ENCODE data around the gene RHEB. TPM values are rescaled to one million over a fixed set of nuclear protein-coding genes. Genes with fewer than 3 reads are reported as not detected.

The RHEB gene
- total RNA-seq, 1 experiment from 2014 or later = 203 TPM

GRCh38 chr7:151438864-151439601 is 80.7 kb downstream of the RHEB start:
- Histone ChIP-seq H3K27ac (no peak overlapping the region), H3K36me3 (no peaks in the 10 kb centered on the region), H3K4me1 (replicated peaks) (no peaks in the 10 kb centered on the region), H3K4me3 (no peak overlapping the region), H3K9me3 (replicated peaks) (no peaks in the 10 kb centered on the region), H3K27me3 (replicated peaks) (no peaks in the 10 kb centered on the region)
- no peak for DNase-seq (ENCODE audit: low read depth in 1 of 2, low spot score in 2 of 2)

DNA sequence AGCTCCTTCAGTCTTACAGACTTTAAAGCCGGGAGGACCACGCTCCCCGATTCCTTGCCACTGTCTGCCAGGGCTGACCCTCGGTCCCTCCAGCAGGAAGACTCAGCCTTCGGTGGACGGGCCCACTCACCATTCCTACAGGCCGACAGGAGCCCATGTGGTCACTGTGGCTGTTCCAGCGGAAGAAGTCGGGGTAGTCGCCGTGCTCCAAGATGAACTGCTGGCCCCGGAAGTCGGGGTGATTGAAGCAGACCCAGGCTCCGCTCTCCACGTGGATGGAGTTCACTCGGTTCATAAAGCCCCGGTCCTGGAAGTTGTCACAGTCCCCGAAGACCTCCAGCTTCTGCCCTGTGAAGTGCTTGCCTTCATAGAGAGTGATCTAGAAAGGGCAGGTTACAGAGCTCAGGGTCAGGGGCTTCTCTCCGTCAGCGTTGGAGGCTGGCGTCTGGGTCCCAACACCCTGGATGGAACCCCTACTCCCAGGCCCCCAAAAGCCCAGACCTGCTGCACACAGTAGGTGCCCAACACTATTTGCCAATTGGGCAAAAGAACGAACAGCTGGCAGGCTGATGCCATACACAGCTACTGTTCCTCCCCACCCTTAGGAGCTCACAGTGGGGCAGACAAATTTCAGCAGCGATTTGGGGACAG is 81.7 kb downstream of the RHEB start:
- Histone ChIP-seq H3K27me3 (replicated peaks) (no peaks in the 10 kb centered on the region), H3K4me3 (no peak overlapping the region), H3K9me3 (replicated peaks) (no peaks in the 10 kb centered on the region), H3K27ac (no peak overlapping the region), H3K36me3 (no peaks in the 10 kb centered on the region), H3K4me1 (replicated peaks) (no peaks in the 10 kb centered on the region)
- no peak for DNase-seq (ENCODE audit: low read depth in 1 of 2, low spot score in 2 of 2)

GRCh38 chr7:151437159-151437553 is 82.5 kb downstream of the RHEB start:
- Histone ChIP-seq H3K27ac (no peak overlapping the region), H3K27me3 (replicated peaks) (no peaks in the 10 kb centered on the region), H3K4me3 (no peak overlapping the region), H3K36me3 (no peaks in the 10 kb centered on the region), H3K4me1 (replicated peaks) (no peaks in the 10 kb centered on the region), H3K9me3 (replicated peaks) (no peaks in the 10 kb centered on the region)
- DNase-seq (ENCODE audit: low read depth in 1 of 2, low spot score in 2 of 2) = no peak

- DNase-seq (ENCODE audit: low read depth in 1 of 2, low spot score in 2 of 2) = no peak
- Histone ChIP-seq H3K4me1 (replicated peaks) (no peaks in the 10 kb centered on the region), H3K4me3 (no peak overlapping the region), H3K9me3 (replicated peaks) (no peaks in the 10 kb centered on the region), H3K27ac (no peak overlapping the region), H3K36me3 (no peaks in the 10 kb centered on the region), H3K27me3 (replicated peaks) (no peaks in the 10 kb centered on the region)
These were observed 83.1 kb downstream of the RHEB start for GRCh38 chr7:151436446-151437158.

DNA sequence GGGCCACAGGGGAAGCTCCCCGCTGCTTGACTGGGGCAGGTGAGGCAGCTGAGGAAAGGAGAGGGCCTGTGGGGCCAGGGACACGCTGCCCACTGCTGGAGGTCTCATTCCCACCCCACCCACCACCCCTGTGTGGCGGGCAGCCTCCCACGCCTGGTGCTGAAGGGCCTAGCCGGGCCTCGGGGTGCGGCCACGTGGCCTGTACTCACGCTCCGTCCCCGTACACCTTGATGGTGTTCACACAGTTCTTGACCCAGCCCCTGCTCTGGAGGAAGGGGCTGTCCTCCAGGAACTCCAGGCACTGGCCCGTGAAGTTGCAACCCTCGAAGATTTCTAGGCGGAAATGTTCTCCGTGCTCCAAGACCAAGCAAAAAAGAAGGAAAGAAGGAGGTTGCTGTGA is 83.7 kb downstream of the RHEB start:
- Histone ChIP-seq H3K27me3 (replicated peaks) (no peaks in the 10 kb centered on the region), H3K27ac (no peak overlapping the region), H3K4me3 (no peak overlapping the region), H3K36me3 (no peaks in the 10 kb centered on the region), H3K4me1 (replicated peaks) (no peaks in the 10 kb centered on the region), H3K9me3 (replicated peaks) (no peaks in the 10 kb centered on the region)
- DNase-seq (ENCODE audit: low read depth in 1 of 2, low spot score in 2 of 2) = no peak

DNA sequence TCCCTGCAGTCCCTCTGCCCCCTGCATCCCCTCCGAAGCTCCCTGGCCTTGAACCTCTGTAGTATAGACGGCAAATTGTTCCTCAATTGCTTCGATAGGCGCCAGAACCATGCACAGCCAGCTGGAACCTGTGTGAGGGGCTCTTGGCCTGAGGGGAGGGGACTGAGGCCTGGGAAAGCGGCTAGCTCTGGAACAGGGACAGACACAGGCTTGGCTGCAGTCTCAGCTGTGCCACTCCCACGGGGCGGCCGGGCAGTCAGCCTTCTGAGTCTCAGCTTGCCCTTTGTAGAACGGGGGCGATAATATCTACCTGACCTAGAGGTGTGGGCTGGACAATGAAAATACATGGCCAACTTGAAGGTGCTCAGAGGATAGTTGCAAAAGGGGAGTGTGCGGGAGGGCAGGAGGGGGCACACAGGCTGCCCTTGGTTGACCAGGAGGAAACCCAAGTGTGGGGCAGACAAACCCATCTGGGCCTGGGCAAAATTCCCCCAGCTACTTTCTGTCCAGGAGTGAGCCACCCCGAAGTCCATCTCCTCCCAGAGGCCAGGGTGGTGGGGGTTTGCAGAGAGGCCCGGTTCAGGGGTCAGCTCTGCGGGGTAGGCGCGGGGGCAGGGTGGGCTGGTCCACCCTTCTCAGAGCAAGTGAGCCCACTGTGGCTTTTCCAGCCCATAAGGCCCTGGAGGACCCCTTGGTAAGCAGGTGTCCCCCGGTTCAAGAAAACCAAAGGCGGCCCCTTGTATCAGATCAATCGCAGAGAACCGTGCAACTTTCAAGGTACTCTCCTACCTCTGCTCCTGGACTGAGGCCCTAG is 84.4 kb downstream of the RHEB start:
- no peaks in the 10 kb centered on the region for H3K4me1 ChIP-seq (replicated peaks)
- no peaks in the 10 kb centered on the region for H3K27me3 ChIP-seq (replicated peaks)
- no peak for DNase-seq (ENCODE audit: low read depth in 1 of 2, low spot score in 2 of 2)
- no peak overlapping the region for H3K27ac ChIP-seq
- no peak overlapping the region for H3K4me3 ChIP-seq
- H3K36me3 ChIP-seq = no peaks in the 10 kb centered on the region
- H3K9me3 ChIP-seq (replicated peaks) = no peaks in the 10 kb centered on the region

- no peak for DNase-seq (ENCODE audit: low read depth in 1 of 2, low spot score in 2 of 2)
- no peaks in the 10 kb centered on the region for H3K36me3 ChIP-seq
- no peak overlapping the region for H3K4me3 ChIP-seq
- no peak overlapping the region for H3K27ac ChIP-seq
- peaks cover 7% of the 10 kb centered on the region for H3K4me1 ChIP-seq (replicated peaks)
- no peaks in the 10 kb centered on the region for H3K9me3 ChIP-seq (replicated peaks)
- no peaks in the 10 kb centered on the region for H3K27me3 ChIP-seq (replicated peaks)
These were observed 85.1 kb downstream of the RHEB start for GRCh38 chr7:151434549-151434948.

DNA sequence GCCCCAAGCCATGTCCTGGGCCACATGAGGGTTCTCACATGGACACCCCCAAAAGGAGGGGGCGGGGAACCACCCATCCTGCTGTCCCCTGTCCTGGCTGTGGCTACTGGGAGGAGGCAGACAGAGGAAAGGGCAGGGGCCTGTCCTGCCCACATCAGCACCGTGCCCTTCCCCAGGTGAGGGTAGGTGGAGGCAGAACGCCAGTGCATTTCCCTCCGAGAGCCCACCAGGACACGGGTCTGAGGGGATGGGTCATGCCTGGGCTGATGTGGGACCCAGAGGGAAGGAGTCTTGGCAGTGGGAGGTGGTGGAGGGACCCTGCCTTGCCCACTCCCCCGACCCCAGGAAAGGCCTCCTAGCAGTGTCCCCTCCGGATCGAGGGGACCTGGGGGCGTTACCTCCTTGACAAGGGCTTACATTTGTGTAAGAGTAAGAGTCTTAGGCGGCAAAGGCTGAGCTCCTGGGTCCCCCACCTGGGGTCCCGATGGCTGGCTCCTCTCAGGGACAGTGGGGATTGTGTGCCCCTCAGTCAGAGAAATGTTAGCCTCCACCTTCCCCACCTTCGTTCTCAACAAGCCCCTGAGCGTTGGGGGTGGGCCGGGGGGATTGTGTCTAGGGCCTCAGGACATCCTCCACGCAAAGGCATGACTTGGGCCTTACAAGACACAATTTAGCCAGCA is 85.8 kb downstream of the RHEB start:
- no peak overlapping the region for H3K27ac ChIP-seq
- no peaks in the 10 kb centered on the region for H3K9me3 ChIP-seq (replicated peaks)
- no peak for DNase-seq (ENCODE audit: low read depth in 1 of 2, low spot score in 2 of 2)
- no peak overlapping the region for H3K4me3 ChIP-seq
- H3K27me3 ChIP-seq (replicated peaks) = no peaks in the 10 kb centered on the region
- H3K4me1 ChIP-seq (replicated peaks) = peaks cover 14% of the 10 kb centered on the region
- H3K36me3 ChIP-seq = no peaks in the 10 kb centered on the region

DNA sequence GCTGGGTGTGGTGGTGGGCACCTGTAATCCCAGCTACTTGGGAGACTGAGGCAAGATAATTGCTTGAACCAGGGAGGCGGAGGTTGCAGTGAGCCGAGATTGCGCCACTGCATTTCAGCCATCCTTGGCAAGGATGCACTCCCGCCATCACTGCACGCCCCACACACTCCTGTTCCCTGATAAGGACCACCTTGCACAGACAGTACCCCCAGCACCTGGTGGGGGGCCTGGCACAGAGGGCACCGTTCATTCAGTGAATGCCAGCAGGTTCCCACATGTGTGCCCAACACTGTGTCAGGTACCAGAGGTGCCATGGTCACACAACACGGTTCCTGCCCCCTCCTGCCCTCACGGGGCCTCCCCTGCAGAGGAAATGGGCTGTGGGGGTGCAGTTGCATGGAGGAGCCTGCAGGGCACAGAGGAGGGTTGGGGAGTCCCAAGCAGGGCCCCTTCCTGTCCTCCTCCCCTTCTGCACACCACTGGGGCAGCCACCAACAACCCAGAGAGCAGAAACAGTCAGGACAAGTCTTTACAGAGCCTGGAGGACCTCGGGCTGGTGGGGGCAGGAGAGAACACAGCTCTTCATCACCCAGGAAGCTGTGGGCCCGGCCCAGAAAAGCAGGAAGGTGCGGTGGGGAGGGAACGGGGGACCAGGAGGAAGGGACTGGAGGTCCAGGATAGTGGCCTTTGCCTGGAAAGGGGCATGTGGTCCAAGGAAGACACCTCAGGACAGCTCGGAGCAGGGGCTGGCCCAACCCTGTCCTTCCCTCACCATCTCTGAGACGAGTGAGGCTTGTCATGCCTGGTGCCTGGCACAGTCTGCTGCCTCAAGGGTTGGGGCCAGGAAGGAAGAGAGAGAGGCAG is 86.8 kb downstream of the RHEB start:
- no peak overlapping the region for H3K4me3 ChIP-seq
- DNase-seq (ENCODE audit: low read depth in 1 of 2, low spot score in 2 of 2) = no peak
- no peak overlapping the region for H3K27ac ChIP-seq
- no peaks in the 10 kb centered on the region for H3K9me3 ChIP-seq (replicated peaks)
- no peaks in the 10 kb centered on the region for H3K27me3 ChIP-seq (replicated peaks)
- H3K36me3 ChIP-seq = no peaks in the 10 kb centered on the region
- H3K4me1 ChIP-seq (replicated peaks) = peaks cover 23% of the 10 kb centered on the region

DNA sequence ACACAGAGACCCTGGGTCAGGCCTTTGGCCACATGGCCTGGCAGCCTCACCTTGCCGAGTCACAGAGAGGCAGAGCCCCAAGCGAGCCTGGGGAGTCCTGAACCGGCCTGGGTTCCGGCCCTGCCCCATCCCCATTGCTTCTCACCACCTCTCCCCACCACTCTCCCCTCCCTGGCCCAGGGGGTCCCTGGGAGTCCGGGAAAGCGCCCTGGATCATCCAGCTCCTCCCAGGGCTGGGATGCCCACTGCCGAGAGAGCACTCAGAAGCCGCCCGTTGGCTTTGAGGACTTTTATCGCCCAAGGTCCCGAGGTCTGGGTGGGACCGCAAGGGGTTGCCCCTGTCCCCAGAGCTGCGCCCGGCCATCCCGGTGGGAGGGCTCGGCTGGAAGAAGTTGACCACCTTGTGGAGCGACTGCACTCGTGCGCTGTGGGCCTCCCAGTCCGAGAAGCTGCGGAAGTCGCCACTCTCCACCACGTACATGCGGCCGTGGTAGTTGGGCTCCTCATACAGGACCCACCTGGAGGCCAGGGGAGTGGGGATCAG is 87.9 kb downstream of the RHEB start:
- Histone ChIP-seq H3K27ac (no peak overlapping the region), H3K4me1 (replicated peaks) (peaks cover 34% of the 10 kb centered on the region), H3K4me3 (no peak overlapping the region), H3K27me3 (replicated peaks) (no peaks in the 10 kb centered on the region), H3K9me3 (replicated peaks) (no peaks in the 10 kb centered on the region), H3K36me3 (no peaks in the 10 kb centered on the region)
- no peak for DNase-seq (ENCODE audit: low read depth in 1 of 2, low spot score in 2 of 2)

GRCh38 chr7:151431281-151431767 is 88.4 kb downstream of the RHEB start:
- Histone ChIP-seq H3K36me3 (no peaks in the 10 kb centered on the region), H3K27me3 (replicated peaks) (no peaks in the 10 kb centered on the region), H3K9me3 (replicated peaks) (no peaks in the 10 kb centered on the region), H3K27ac (no peak overlapping the region), H3K4me3 (no peak overlapping the region), H3K4me1 (replicated peaks) (peaks cover 39% of the 10 kb centered on the region)
- DNase-seq (ENCODE audit: low read depth in 1 of 2, low spot score in 2 of 2) = no peak
